ENCODE results near the gene CRYL1. TPM values are rescaled to one million over a fixed set of nuclear protein-coding genes. Genes with fewer than 3 reads are reported as not detected.

Gene CRYL1
- total RNA-seq, 1 donor from 2014 or later = 8.7 TPM

- H3K9me3 Mint-ChIP-seq = peaks cover 16% of the 10 kb centered on the region
- peaks cover 16% of the 10 kb centered on the region for H3K36me3 Mint-ChIP-seq (ENCODE audit: low read depth)
- H3K27ac Mint-ChIP-seq = no peak overlapping the region
- intact Hi-C loops (cut with micrococcal nuclease) = no loop called here
- H3K4me1 Mint-ChIP-seq (ENCODE audit: low read depth) = peaks cover 39% of the 10 kb centered on the region
- H3K27me3 Mint-ChIP-seq (ENCODE audit: low read depth) = no peaks in the 10 kb centered on the region
- no peak for DNase-seq (ENCODE audit: low spot score)
- H3K4me3 Mint-ChIP-seq (ENCODE audit: low read depth) = no peak overlapping the region
Observed at GRCh38 chr13:20420938-20421337, 104.7 kb downstream of the CRYL1 start.

GRCh38 chr13:20418953-20419352, 106.7 kb downstream of the CRYL1 start:
- Mint-ChIP-seq H3K27me3 (ENCODE audit: low read depth) (no peaks in the 10 kb centered on the region), H3K36me3 (ENCODE audit: low read depth) (peaks cover 16% of the 10 kb centered on the region), H3K9me3 (peaks cover 16% of the 10 kb centered on the region), H3K4me3 (ENCODE audit: low read depth) (no peak overlapping the region), H3K27ac (no peak overlapping the region), H3K4me1 (ENCODE audit: low read depth) (peaks cover 38% of the 10 kb centered on the region)
- DNase-seq (ENCODE audit: low spot score) = no peak
- intact Hi-C loops (cut with micrococcal nuclease) = loop anchor here (1.0 to 5.0 kb wide), 5 partner anchors 8 to 459 kb away; no protein-coding TSS in a partner anchor

DNA sequence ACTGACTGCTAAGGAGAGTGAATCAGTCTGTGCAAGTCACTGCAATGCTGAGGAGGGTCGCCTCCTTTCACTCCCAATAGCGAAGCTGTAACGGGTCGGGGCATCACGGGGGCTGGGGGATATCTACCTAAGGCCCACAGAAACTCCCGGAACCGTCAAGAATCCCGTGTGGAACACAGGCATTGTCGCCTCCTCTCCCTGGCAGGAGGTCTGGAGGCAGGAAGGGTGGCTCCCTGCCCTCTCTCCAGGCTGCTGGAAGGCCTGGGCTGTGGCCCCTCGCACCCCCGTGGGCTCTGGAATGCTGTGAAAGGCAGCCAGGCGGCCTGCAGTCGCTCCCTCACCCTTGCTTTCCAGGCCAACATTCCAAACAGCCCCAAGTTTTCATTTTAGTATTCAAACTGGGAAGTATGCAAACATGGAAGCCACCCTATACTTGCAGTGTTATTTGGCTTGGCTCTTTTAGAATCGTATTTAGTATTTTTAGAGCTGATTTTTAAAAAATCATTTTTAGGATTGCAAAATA, 109.4 kb downstream of the CRYL1 start:
- DNase-seq (ENCODE audit: low spot score) = no peak
- Mint-ChIP-seq H3K9me3 (peaks cover 16% of the 10 kb centered on the region), H3K27ac (no peak overlapping the region), H3K4me1 (ENCODE audit: low read depth) (peaks cover 43% of the 10 kb centered on the region), H3K36me3 (ENCODE audit: low read depth) (peaks cover 16% of the 10 kb centered on the region), H3K27me3 (ENCODE audit: low read depth) (no peaks in the 10 kb centered on the region), H3K4me3 (ENCODE audit: low read depth) (no peak overlapping the region)
- intact Hi-C loops (cut with micrococcal nuclease) = loop anchor here (5.0 kb wide), 1 partner anchor 219 kb away; no protein-coding TSS in a partner anchor

DNA sequence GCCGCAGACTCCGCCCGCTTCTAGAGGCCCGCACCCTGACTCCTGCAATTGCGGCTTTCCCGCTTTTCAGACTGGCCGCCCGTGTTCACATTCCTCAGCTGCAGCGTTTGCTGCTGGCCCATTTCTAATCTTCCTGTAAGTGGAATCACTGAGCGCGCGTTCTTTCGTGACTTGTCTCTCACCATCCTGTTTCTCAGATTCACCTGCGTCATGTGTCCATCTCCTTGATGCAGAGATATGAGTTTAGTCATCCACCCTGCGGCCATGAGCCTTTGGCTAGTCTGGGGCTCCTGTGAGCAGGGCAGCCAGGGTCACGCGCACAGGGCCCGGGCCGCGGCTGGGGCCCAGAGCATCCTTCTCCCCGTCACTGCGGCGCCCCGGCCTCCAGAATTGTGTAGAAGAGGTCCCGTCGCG, 110.0 kb downstream of the CRYL1 start:
- no peak for DNase-seq (ENCODE audit: low spot score)
- Mint-ChIP-seq H3K27me3 (ENCODE audit: low read depth) (no peaks in the 10 kb centered on the region), H3K9me3 (peaks cover 16% of the 10 kb centered on the region), H3K4me3 (ENCODE audit: low read depth) (no peak overlapping the region), H3K27ac (no peak overlapping the region), H3K4me1 (ENCODE audit: low read depth) (peaks cover 48% of the 10 kb centered on the region), H3K36me3 (ENCODE audit: low read depth) (peaks cover 20% of the 10 kb centered on the region)
- intact Hi-C loops (cut with micrococcal nuclease) = loop anchor here (5.0 kb wide), 1 partner anchor 218 kb away; no protein-coding TSS in a partner anchor

- intact Hi-C loops (cut with micrococcal nuclease) = loop anchor here (5.0 kb wide), 1 partner anchor 218 kb away; no protein-coding TSS in a partner anchor
- H3K27me3 Mint-ChIP-seq (ENCODE audit: low read depth) = no peaks in the 10 kb centered on the region
- peaks cover 19% of the 10 kb centered on the region for H3K9me3 Mint-ChIP-seq
- H3K4me1 Mint-ChIP-seq (ENCODE audit: low read depth) = peaks cover 50% of the 10 kb centered on the region
- H3K36me3 Mint-ChIP-seq (ENCODE audit: low read depth) = peaks cover 22% of the 10 kb centered on the region
- no peak overlapping the region for H3K4me3 Mint-ChIP-seq (ENCODE audit: low read depth)
- no peak overlapping the region for H3K27ac Mint-ChIP-seq
- no peak for DNase-seq (ENCODE audit: low spot score)
Observed at GRCh38 chr13:20415306-20415679, 110.4 kb downstream of the CRYL1 start.

GRCh38 chr13:20414546-20415305, 110.9 kb downstream of the CRYL1 start:
- no peak for DNase-seq (ENCODE audit: low spot score)
- Mint-ChIP-seq H3K4me3 (ENCODE audit: low read depth) (no peak overlapping the region), H3K4me1 (ENCODE audit: low read depth) (peaks cover 44% of the 10 kb centered on the region), H3K27ac (no peak overlapping the region), H3K9me3 (peaks cover 20% of the 10 kb centered on the region), H3K27me3 (ENCODE audit: low read depth) (no peaks in the 10 kb centered on the region), H3K36me3 (ENCODE audit: low read depth) (peaks cover 22% of the 10 kb centered on the region)
- intact Hi-C loops (cut with micrococcal nuclease) = loop anchor here (5.0 kb wide), 2 partner anchors 57 to 217 kb away; no protein-coding TSS in a partner anchor

DNA sequence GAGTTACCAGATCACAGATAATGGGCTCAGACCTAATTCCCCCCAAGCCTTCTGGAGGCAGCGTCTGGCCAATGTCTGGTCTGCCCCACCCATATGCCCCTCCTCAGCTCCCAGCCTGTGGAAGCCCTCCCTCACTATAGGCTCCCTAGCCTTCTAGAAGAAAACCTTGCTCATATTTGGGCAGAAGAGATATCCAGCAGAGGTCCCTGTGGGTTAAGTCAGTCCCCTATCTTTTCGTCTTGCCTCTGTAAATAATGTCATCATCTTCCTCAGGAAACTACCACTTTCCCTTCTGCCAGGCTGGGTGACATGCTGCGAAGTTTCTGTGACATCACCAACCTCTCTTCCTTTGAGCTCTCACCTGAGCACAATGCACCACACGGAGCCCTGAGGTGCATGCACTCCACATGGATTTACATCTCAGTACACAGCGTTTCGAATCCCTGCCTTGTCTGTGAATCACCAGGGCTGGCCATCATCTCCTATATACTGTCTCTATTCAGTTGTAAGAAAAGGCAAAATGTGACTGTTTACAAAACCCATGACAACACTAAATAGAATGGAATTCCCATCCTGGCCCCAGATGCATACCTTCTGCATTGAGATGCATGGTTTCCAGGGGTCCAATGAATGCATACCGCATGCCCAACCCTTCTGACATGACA, 112.8 kb downstream of the CRYL1 start:
- H3K36me3 Mint-ChIP-seq (ENCODE audit: low read depth) = peaks cover 11% of the 10 kb centered on the region
- H3K27ac Mint-ChIP-seq = peak overlapping the region; percentile 39
- H3K4me3 Mint-ChIP-seq (ENCODE audit: low read depth) = no peak overlapping the region
- H3K9me3 Mint-ChIP-seq = peaks cover 8% of the 10 kb centered on the region
- H3K27me3 Mint-ChIP-seq (ENCODE audit: low read depth) = no peaks in the 10 kb centered on the region
- intact Hi-C loops (cut with micrococcal nuclease) = loop anchor here (5.0 kb wide), 1 partner anchor 56 kb away; no protein-coding TSS in a partner anchor
- peaks cover 29% of the 10 kb centered on the region for H3K4me1 Mint-ChIP-seq (ENCODE audit: low read depth)
- no peak for DNase-seq (ENCODE audit: low spot score)

GRCh38 chr13:20411638-20412342, 113.9 kb downstream of the CRYL1 start:
- peak; percentile 24 for DNase-seq (ENCODE audit: low spot score)
- Mint-ChIP-seq H3K36me3 (ENCODE audit: low read depth) (peaks cover 6% of the 10 kb centered on the region), H3K27ac (peak overlapping the region; percentile 78), H3K9me3 (peaks cover 4% of the 10 kb centered on the region), H3K4me3 (ENCODE audit: low read depth) (peak overlapping the region; percentile 57), H3K4me1 (ENCODE audit: low read depth) (peaks cover 27% of the 10 kb centered on the region), H3K27me3 (ENCODE audit: low read depth) (no peaks in the 10 kb centered on the region)
- intact Hi-C loops (cut with micrococcal nuclease) = loop anchor here (1.0 to 5.0 kb wide), 2 partner anchors 8 to 54 kb away; no protein-coding TSS in a partner anchor

DNA sequence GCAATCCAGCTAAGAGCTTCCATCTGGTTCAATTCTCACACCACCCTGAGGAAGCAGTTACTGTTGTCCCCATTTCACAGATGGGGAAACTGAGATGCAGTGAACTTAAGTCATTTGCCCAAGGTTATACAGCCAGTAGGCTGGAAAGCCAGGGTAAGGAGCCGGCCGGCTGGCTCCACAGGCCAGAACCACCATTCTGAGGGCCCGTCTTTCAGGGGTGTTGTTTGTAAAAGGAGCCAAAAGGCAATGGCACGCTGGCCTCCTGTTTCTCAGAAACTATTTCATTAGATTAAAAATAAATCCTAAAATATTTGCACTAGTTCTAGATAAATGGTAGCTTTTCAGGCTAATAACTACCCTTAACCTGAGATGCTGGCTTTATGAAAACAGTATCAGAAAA, 114.9 kb downstream of the CRYL1 start:
- H3K9me3 Mint-ChIP-seq = peaks cover 4% of the 10 kb centered on the region
- no peak overlapping the region for H3K4me3 Mint-ChIP-seq (ENCODE audit: low read depth)
- H3K27ac Mint-ChIP-seq = no peak overlapping the region
- H3K27me3 Mint-ChIP-seq (ENCODE audit: low read depth) = no peaks in the 10 kb centered on the region
- H3K36me3 Mint-ChIP-seq (ENCODE audit: low read depth) = peaks cover 6% of the 10 kb centered on the region
- intact Hi-C loops (cut with micrococcal nuclease) = loop anchor here (1.0 to 5.0 kb wide), 2 partner anchors 9 to 53 kb away; no protein-coding TSS in a partner anchor
- no peak for DNase-seq (ENCODE audit: low spot score)
- peaks cover 27% of the 10 kb centered on the region for H3K4me1 Mint-ChIP-seq (ENCODE audit: low read depth)

GRCh38 chr13:20408181-20408580, 117.5 kb downstream of the CRYL1 start:
- no peak for DNase-seq (ENCODE audit: low spot score)
- Mint-ChIP-seq H3K9me3 (peaks cover 4% of the 10 kb centered on the region), H3K27ac (no peak overlapping the region), H3K4me3 (ENCODE audit: low read depth) (no peak overlapping the region), H3K4me1 (ENCODE audit: low read depth) (peaks cover 27% of the 10 kb centered on the region), H3K36me3 (ENCODE audit: low read depth) (peaks cover 6% of the 10 kb centered on the region), H3K27me3 (ENCODE audit: low read depth) (no peaks in the 10 kb centered on the region)
- intact Hi-C loops (cut with micrococcal nuclease) = no loop called here

- H3K27ac Mint-ChIP-seq = no peak overlapping the region
- H3K4me1 Mint-ChIP-seq (ENCODE audit: low read depth) = peaks cover 24% of the 10 kb centered on the region
- no peak overlapping the region for H3K4me3 Mint-ChIP-seq (ENCODE audit: low read depth)
- H3K27me3 Mint-ChIP-seq (ENCODE audit: low read depth) = no peaks in the 10 kb centered on the region
- DNase-seq (ENCODE audit: low spot score) = no peak
- peaks cover 4% of the 10 kb centered on the region for H3K9me3 Mint-ChIP-seq
- peaks cover 6% of the 10 kb centered on the region for H3K36me3 Mint-ChIP-seq (ENCODE audit: low read depth)
- intact Hi-C loops (cut with micrococcal nuclease) = no loop called here
Observed at GRCh38 chr13:20407759-20408158, 117.9 kb downstream of the CRYL1 start.

GRCh38 chr13:20405691-20406090, 120.0 kb downstream of the CRYL1 start:
- Mint-ChIP-seq H3K36me3 (ENCODE audit: low read depth) (peaks cover 2% of the 10 kb centered on the region), H3K27me3 (ENCODE audit: low read depth) (no peaks in the 10 kb centered on the region), H3K9me3 (peaks cover 4% of the 10 kb centered on the region), H3K27ac (no peak overlapping the region), H3K4me3 (ENCODE audit: low read depth) (no peak overlapping the region), H3K4me1 (ENCODE audit: low read depth) (peaks cover 24% of the 10 kb centered on the region)
- DNase-seq (ENCODE audit: low spot score) = peak; percentile 1
- intact Hi-C loops (cut with micrococcal nuclease) = no loop called here
